ENCODE results near the gene KDM2B. TPM values are rescaled to one million over a fixed set of nuclear protein-coding genes. Genes with fewer than 3 reads are reported as not detected.
"Not testable (repeated sequence)": the region's sequence is repeated elsewhere in the genome, so short reads cannot be mapped to it uniquely, and the experiment has no call there.

Gene KDM2B
- total RNA-seq, 1 donor from 2014 or later = 15.8 TPM

DNA sequence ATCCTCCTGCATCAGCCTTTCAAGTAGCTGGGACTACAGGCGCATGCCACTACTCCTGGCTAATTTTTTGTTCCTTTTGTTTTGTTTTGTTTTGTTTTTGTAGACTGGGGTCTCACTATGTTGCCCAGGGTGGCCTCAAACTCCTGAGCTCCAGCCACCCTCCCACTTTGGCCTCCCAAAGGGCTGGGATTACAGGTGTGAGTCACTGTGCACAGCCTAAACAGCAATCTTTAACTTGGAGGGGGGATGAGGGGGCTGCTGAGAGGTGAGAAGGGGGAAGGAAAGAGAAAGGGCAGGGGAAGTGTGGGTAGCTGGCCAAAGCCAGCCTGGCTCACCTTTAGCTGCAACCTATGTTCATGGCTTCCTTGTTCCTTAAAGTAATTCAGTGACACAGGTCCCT is 77.4 kb downstream of the KDM2B start:
- no peak for DNase-seq (ENCODE audit: low read depth)

- no peak for DNase-seq (ENCODE audit: low read depth)
Measured at GRCh38 chr12:121501946-121502345, 78.9 kb downstream of the KDM2B start.

- DNase-seq (ENCODE audit: low read depth) = peak; percentile 26
Measured at GRCh38 chr12:121499929-121500793, 80.7 kb downstream of the KDM2B start.

DNA sequence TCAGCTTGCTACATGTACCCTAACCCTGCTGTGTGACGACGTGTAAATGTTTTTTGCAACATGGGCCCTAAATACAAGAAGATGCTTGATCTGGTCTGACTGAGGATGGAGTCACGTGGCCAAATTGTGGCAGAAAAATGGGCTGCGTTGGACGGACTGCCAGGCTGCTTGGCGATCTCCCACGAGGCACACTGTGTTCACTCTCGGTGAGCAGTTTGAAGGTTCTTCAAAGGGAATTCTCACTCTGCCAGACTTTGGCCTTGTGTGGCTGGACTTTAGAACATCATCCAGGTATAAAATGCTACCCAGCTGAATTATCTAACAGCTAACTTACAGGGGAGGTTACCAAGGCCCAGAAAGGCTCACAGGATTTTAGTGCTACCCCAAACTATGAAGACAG is 85.1 kb downstream of the KDM2B start:
- no peak for DNase-seq (ENCODE audit: low read depth)

DNA sequence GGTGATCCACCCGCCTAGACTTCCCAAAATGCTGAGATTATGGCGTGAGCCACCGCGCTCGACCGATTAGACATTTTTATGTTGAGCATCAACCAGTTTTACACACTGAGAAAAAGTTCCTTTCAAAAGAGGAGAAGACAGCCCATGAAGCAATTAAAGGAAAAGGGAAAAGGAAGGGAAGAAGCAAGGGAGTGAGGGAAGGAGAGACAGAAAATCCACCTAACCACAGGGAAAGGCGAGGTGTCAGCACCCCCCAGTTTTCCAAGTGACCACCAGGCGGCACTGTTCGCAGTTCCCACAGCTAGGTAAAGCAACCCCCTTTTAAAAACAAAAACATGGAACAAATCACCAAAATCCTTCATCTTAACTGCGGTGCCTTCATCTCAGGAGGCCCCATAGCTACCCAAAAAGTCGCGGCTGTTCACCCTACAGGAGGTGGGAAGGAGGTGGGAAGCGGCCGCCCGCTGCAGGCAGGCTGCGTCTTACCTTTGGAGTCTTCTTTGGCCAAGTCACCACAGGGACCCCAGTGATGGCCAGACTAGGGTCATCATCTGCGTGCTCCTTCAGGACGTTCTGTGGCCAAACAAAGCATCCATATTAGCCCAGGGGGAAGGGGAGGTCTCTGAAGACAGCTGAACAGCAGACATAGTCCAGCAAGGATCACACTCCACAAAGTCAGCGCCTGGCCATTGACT is 86.6 kb downstream of the KDM2B start:
- DNase-seq (ENCODE audit: low read depth) = no peak

GRCh38 chr12:121490401-121491281 is 90.2 kb downstream of the KDM2B start:
- no peak for DNase-seq (ENCODE audit: low read depth)

- DNase-seq (ENCODE audit: low read depth) = no peak
Measured at GRCh38 chr12:121489874-121490273, 90.9 kb downstream of the KDM2B start.

- no peak for DNase-seq (ENCODE audit: low read depth)
Measured at GRCh38 chr12:121484967-121485366, 95.9 kb downstream of the KDM2B start.

GRCh38 chr12:121484564-121484963 is 96.3 kb downstream of the KDM2B start:
- DNase-seq (ENCODE audit: low read depth) = not testable (repeated sequence)

DNA sequence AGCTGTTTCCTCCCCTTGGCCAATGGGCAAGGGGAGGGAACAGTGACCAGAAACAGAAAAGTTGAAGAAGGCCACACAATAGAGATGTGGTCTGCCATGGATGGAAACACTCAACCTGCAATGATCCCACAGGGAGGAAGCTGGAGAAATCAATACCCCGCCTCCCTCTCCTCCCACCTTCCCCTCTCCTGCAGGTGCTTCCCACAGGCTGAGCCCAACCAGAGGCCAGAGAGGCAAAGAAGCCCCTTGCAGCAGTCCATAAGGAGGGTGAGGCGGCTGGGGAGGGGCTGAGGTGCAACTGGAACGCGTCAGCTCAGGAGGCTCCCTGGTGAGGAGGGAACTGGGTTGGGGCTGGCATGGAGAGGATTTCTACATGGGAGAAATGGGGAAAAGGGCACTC is 96.9 kb downstream of the KDM2B start:
- DNase-seq (ENCODE audit: low read depth) = no peak

GRCh38 chr12:121476477-121476876 is 104.3 kb downstream of the KDM2B start:
- DNase-seq (ENCODE audit: low read depth) = no peak

DNA sequence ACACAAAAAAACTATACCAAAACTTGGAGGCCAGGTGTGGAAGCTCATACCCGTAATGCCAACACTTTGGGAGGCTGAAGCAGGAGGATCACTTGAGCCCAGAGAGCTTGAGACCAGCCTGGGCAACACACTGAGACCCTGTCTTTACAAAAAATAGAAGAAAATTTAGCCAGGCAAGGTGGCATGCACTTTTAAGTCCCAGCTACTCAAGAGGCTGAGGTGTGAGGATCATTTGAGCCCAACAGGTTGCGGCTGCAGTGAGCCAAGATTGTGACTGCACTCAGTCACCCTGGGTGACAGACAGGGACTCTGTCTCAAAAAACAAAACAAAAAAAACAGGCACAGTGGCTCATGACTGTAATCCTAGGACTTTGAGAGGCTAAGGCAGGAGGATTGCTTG is 105.5 kb downstream of the KDM2B start:
- no peak for DNase-seq (ENCODE audit: low read depth)

GRCh38 chr12:121472150-121472905 is 108.5 kb downstream of the KDM2B start:
- DNase-seq (ENCODE audit: low read depth) = peak; percentile 29

DNA sequence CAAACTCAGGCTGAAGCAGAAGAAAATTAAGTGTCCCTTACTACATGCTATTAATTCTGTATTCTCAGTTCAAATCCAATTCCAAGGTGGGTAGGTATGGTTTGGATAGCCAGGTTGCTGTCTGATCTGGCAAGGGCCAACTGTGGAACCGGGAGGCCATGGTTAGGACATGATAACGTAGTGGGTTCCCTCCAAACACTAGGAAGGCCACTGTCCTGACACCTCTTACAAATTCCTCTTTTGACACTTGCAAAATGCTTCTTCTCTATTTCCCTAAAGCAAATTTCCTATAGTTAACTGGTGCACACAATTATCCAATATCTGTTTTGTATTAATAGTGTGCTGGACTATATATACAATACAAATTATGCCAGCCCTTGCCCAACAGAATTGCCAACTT is 110.1 kb downstream of the KDM2B start:
- no peak for DNase-seq (ENCODE audit: low read depth)

GRCh38 chr12:121468499-121468801 is 112.4 kb downstream of the KDM2B start:
- DNase-seq (ENCODE audit: low read depth) = peak; percentile 9

DNA sequence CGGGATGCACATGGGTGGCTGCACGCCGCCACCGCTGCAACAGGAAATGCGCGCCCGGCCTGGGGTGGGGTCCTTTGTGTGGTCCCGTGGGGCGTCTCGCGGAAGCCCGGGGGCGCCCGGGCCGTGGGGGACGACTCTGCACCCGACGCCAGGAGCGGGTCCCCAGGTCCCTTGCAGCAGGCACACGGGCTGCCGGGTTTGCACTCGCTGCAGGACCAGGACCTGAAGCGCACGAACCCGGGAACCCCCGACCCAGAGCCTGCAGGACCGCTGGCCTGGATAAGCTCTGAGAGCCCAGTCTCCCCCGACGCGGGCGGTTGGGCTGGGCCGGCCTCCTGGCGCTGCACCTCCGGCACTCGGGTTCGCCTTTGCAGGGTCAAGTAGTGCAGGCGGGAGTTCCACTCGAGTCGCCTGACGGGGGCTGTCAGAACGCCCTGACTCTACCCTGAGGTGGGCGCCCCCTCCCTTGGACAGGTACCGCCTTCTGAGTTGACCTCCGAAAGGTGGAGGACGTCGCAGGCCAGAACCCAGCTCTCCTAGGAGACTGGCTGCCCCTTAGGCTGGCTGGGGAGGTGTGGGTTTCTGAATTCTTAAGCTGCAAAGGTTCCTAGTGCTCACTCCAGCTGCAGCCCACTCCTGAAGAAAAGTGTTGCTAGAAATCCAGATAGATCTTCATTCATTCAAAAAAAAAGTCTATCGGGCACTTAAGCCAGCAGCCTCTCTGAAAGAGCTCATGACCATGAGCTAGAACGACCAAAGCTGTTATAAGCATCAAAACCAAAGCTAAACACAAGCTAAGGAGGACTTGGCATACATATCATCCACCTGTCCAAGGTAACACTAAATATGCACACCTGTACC is 113.0 kb downstream of the KDM2B start:
- no peak for DNase-seq (ENCODE audit: low read depth)

DNA sequence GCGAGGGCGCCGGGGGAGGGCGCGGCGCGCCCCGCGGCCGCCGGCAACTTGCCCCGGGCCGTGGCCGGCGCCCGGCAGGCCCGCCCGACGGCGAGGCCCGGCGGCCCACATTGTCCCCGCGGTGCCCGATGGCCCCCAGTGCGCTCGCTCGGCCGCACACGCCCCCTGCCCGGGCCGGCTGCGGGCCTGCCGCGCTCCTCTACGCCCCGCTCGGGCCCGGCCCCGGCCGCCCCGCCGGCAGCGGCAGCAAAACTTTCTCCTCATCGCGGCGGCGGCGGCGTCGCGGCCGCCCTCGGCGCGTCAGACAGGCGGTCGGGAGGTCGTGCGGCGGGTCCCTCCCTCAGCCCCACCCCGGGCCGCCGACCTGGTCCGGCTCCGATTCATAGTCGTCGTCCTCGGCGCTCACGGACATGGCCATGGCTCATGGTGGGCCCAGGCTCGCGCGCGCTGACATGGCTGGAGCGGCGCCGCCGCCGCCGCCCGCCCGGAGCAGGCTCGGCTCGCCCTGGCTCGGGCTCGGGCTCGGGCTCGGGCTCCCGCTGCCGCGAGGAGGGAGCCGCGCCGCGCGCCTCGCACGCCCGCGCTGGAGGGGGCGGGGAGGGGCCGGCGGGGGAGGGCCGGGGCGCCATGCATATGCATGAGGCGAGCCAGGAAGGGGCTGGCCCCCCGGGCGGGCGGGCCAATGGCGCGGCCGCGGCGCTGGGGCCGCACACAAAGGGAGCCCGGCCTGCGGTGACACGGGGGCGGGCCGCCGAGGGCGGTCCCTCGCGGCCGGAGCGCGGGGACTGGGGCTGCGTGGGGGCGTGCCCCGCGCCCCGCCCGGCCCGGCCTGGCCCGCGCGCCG is 113.8 kb downstream of the KDM2B start:
- DNase-seq (ENCODE audit: low read depth) = peak; percentile 47

- DNase-seq (ENCODE audit: low read depth) = no peak
Measured at GRCh38 chr12:121465921-121466793, 114.7 kb downstream of the KDM2B start.

- no peak for DNase-seq (ENCODE audit: low read depth)
Measured at GRCh38 chr12:121464331-121464730, 116.5 kb downstream of the KDM2B start.
